Fibroblast of lung (primary cell): ENCODE data around the gene LSMEM2. TPM values are rescaled to one million over a fixed set of nuclear protein-coding genes. Genes with fewer than 3 reads are reported as not detected.

Source experiments
- DNase-seq, 2 donors: peaks; one replicate each; pipeline versions ENCODE4 v3.0.0 to v3.0.0-alpha.2; 2010; ENCODE audit warnings: low read depth in 2 of 2
- H2AFZ ChIP-seq: 2 replicates; pipeline ENCODE4 v1.5.1; 2012; ENCODE audit warnings: low read length, control low read depth, inconsistent platforms
- H3K27ac ChIP-seq: 2 replicates; pipeline ENCODE4 v1.5.1; 2011; ENCODE audit warnings: low read length, control low read depth; ENCODE audit not compliant: insufficient read depth
- H3K27me3 ChIP-seq: 2 replicates; pipeline ENCODE4 v1.5.1; 2011; ENCODE audit warnings: mild to moderate bottlenecking, low read length; ENCODE audit not compliant: control insufficient read depth, insufficient read depth
- H3K36me3 ChIP-seq: 2 replicates; pipeline ENCODE4 v1.5.1; 2011; ENCODE audit warnings: low read length; ENCODE audit not compliant: control insufficient read depth, insufficient read depth
- H3K4me1 ChIP-seq: 2 replicates; pipeline ENCODE4 v1.5.1; 2011; ENCODE audit warnings: low read length; ENCODE audit not compliant: control insufficient read depth, insufficient read depth; ENCODE audit errors: extremely low read depth
- H3K4me2 ChIP-seq: 2 replicates; pipeline ENCODE4 v1.5.1; 2011; ENCODE audit warnings: low read length, control low read depth; ENCODE audit not compliant: insufficient read depth; ENCODE audit errors: extremely low read depth
- H3K4me3 ChIP-seq, 4 experiments: fragments of 200-600 bp in 1 of 4; sonication (generic) in 1 of 4; replicated peaks in 1 of 4; 2 replicates each; pipeline ENCODE4 v1.5.1; 2011 to 2016; ENCODE audit warnings: low read length in 4 of 4, low read depth in 3 of 4, mild to moderate bottlenecking in 3 of 4, control low read depth in 2 of 4, inconsistent platforms in 1 of 4, mixed read lengths in 1 of 4; ENCODE audit not compliant: insufficient read depth in 1 of 4; ENCODE audit errors: control extremely low read depth in 1 of 4
- H3K79me2 ChIP-seq: 2 replicates; pipeline ENCODE4 v1.5.1; 2012; ENCODE audit warnings: mild to moderate bottlenecking, low read length, inconsistent platforms; ENCODE audit not compliant: control insufficient read depth, insufficient read depth
- H3K9ac ChIP-seq: 2 replicates; pipeline ENCODE4 v1.5.1; 2011; ENCODE audit warnings: mild to moderate bottlenecking, low read length, control low read depth; ENCODE audit not compliant: insufficient read depth
- H3K9me3 ChIP-seq: 2 replicates; pipeline ENCODE4 v1.5.1; 2012; ENCODE audit warnings: low read depth, low read length; ENCODE audit not compliant: control insufficient read depth, insufficient read depth
- H4K20me1 ChIP-seq: 2 replicates; pipeline ENCODE4 v1.5.1; 2011; ENCODE audit warnings: low read length; ENCODE audit not compliant: control insufficient read depth, insufficient read depth; ENCODE audit errors: extremely low read depth
- CTCF ChIP-seq, 2 donors: IDR thresholded peaks in 1 of 2; conservative IDR thresholded peaks in 1 of 2; 1 replicate in 1 of 2; 2 replicates in 1 of 2; pipeline ENCODE4 v1.5.1; 2011 to 2012; ENCODE audit warnings: low read length in 2 of 2, control low read depth in 1 of 2, inconsistent platforms in 1 of 2, low read depth in 1 of 2, mild to moderate bottlenecking in 1 of 2
- EZH2 ChIP-seq: IDR thresholded peaks from 2 replicates; pipeline ENCODE4 v1.5.1; 2012; ENCODE audit warnings: low read length, control low read depth, mild to moderate bottlenecking; ENCODE audit errors: missing control alignments
- polyA plus RNA-seq, 2 donors: library from polyadenylated mRNA; depleted of rRNA in 1 of 2; stranded (reverse) in 1 of 2; unstranded in 1 of 2; fragments of >200 nt; gene quantifications; 2 replicates each; pipeline ENCODE4 v1.2.1, GENCODE V29; 2011 to 2012; ENCODE audit warnings: missing spikeins in 1 of 2
- total RNA-seq: library from RNA; depleted of rRNA; stranded (reverse); fragments of >200 nt; gene quantifications from 2 replicates; pipeline ENCODE4 v1.2.1, GENCODE V29; 2014

Gene LSMEM2
- total and polyA plus RNA-seq, 2 donors (not counting 1 experiment from before 2014, with no cell fraction given) = not detected

- H3K9me3 ChIP-seq = no peaks in the 10 kb centered on the region
- TF ChIP-seq EZH2 (no peak), CTCF (conservative IDR thresholded peaks at IDR 0.05 in 1 of 2, IDR thresholded peaks at IDR 0.05 in 1 of 2; ENCODE audit: low read depth in 1 of 2, low read length in 2 of 2) (no peak)
- H3K9ac ChIP-seq = no peak overlapping the region
- no peak overlapping the region for H2AFZ ChIP-seq
- H3K4me2 ChIP-seq = no peak overlapping the region
- no peak overlapping the region for H3K4me3 ChIP-seq
- no peak for DNase-seq
- peaks cover 14% of the 10 kb centered on the region for H3K36me3 ChIP-seq
- no peak overlapping the region for H3K27ac ChIP-seq
- no peaks in the 10 kb centered on the region for H3K27me3 ChIP-seq
- H4K20me1 ChIP-seq = no peaks in the 10 kb centered on the region
- peaks cover 19% of the 10 kb centered on the region for H3K79me2 ChIP-seq
- no peaks in the 10 kb centered on the region for H3K4me1 ChIP-seq
Observed at GRCh38 chr3:50287262-50287661, 8.4 kb downstream of the LSMEM2 start.

GRCh38 chr3:50288387-50289007 lies 9.6 kb downstream of the LSMEM2 start:
- Histone ChIP-seq H2AFZ (no peak overlapping the region), H3K4me3 (no peak overlapping the region), H3K27ac (no peak overlapping the region), H3K27me3 (no peaks in the 10 kb centered on the region), H3K79me2 (peaks cover 19% of the 10 kb centered on the region), H3K4me2 (no peak overlapping the region), H3K4me1 (peaks cover 5% of the 10 kb centered on the region), H3K9me3 (no peaks in the 10 kb centered on the region), H4K20me1 (no peaks in the 10 kb centered on the region), H3K9ac (no peak overlapping the region), H3K36me3 (peaks cover 14% of the 10 kb centered on the region)
- no peak for DNase-seq
- no peak for TF ChIP-seq EZH2
- TF ChIP-seq CTCF (conservative IDR thresholded peaks at IDR 0.05 in 1 of 2, IDR thresholded peaks at IDR 0.05 in 1 of 2; ENCODE audit: low read depth in 1 of 2, low read length in 2 of 2) = no peak

GRCh38 chr3:50289130-50289529 lies 10.2 kb downstream of the LSMEM2 start:
- H3K4me3 ChIP-seq = no peak overlapping the region
- H3K9me3 ChIP-seq = no peaks in the 10 kb centered on the region
- no peaks in the 10 kb centered on the region for H3K27me3 ChIP-seq
- H3K9ac ChIP-seq = no peak overlapping the region
- no peak overlapping the region for H3K27ac ChIP-seq
- DNase-seq = no peak
- TF ChIP-seq EZH2 (no peak), CTCF (conservative IDR thresholded peaks at IDR 0.05 in 1 of 2, IDR thresholded peaks at IDR 0.05 in 1 of 2; ENCODE audit: low read depth in 1 of 2, low read length in 2 of 2) (no peak)
- peaks cover 14% of the 10 kb centered on the region for H3K36me3 ChIP-seq
- H3K4me2 ChIP-seq = no peak overlapping the region
- H2AFZ ChIP-seq = no peak overlapping the region
- no peaks in the 10 kb centered on the region for H4K20me1 ChIP-seq
- peaks cover 5% of the 10 kb centered on the region for H3K4me1 ChIP-seq
- peaks cover 19% of the 10 kb centered on the region for H3K79me2 ChIP-seq
